Testis (tissue), 3 donors: ENCODE measurements around the gene BBC3. TPM values are rescaled to one million over a fixed set of nuclear protein-coding genes. Genes with fewer than 3 reads are reported as not detected.

Experiments
- DNase-seq: peaks from one replicate; pipeline ENCODE4 v3.0.0-alpha.2; 2019
- H3K27ac ChIP-seq, 2 donors: fragments of 200-600 bp; sonication (generic); one replicate each; pipeline ENCODE4 v1.5.1; 2019
- H3K27me3 ChIP-seq: fragments of 200-600 bp; sonication (generic); one replicate; pipeline ENCODE4 v1.5.1; 2019
- H3K36me3 ChIP-seq: fragments of 200-600 bp; sonication (generic); one replicate; pipeline ENCODE4 v1.5.1; 2017; ENCODE audit warnings: low read depth; ENCODE audit errors: missing control alignments
- H3K4me1 ChIP-seq: fragments of 200-600 bp; sonication (generic); one replicate; pipeline ENCODE4 v1.5.1; 2019
- H3K4me3 ChIP-seq, 2 donors: fragments of 200-600 bp; sonication (generic); one replicate each; pipeline ENCODE4 v1.5.1; 2017 to 2019
- H3K9me3 ChIP-seq: fragments of 200-600 bp; sonication (generic); one replicate; pipeline ENCODE4 v1.5.1; 2017
- CTCF ChIP-seq, 3 experiments: fragments of 450-650 bp in 2 of 3; fragments of 200-600 bp in 1 of 3; sonication (generic) in 1 of 3; IDR thresholded peaks; one replicate each; pipeline ENCODE4 v1.5.1; 2016 to 2019; ENCODE audit warnings: antibody characterized with exemption in 3 of 3, mild to moderate bottlenecking in 2 of 3, moderate library complexity in 1 of 3
- POLR2A ChIP-seq: fragments of 450-650 bp; IDR thresholded peaks from one replicate; pipeline ENCODE4 v1.6.1; 2017; ENCODE audit warnings: antibody characterized with exemption, mild to moderate bottlenecking, moderate library complexity
- WGBS, 2 donors: methylation state at CpG; one replicate each; pipeline ENCODE4 v1.1.5; 2018; 5-methylcytosine and 5-hydroxymethylcytosine counted together
- intact Hi-C: fragments of 100-400 bp; cut with DNase I; formaldehyde crosslinking; loops from one replicate; pipeline ENCODE4 v1.15.1; 2023; ENCODE audit warnings: low total_unique reads
- microRNA counts, 2 donors: library from miRNA; unstranded; fragments of <30 nt; microRNA quantifications; one replicate each; lab custom pipeline; 2016
- microRNA-seq, 2 donors: library from miRNA; unstranded; fragments of <30 nt; microRNA quantifications; one replicate each; pipeline ENCODE4, GENCODE V29; 2016; ENCODE audit warnings: borderline number of aligned reads in 2 of 2, borderline replicate concordance in 1 of 2
- polyA plus RNA-seq: library from polyadenylated mRNA; stranded (reverse); fragments of 350-450 nt; fragmentation: Illumina TruSeq; extraction: RNeasy Lipid Tissue Mini Kit (QIAGEN cat#74804); gene quantifications from one replicate; pipeline ENCODE4 v1.2.3, GENCODE V29; 2014; ENCODE audit warnings: low read depth, low replicate concordance; ENCODE audit not compliant: insufficient read depth
- small RNA-seq, 2 donors: library from RNA; depleted of rRNA; stranded (forward); fragments of <200 nt; gene quantifications; one replicate each; pipeline ENCODE3, GENCODE V24; 2016
- total RNA-seq, 2 donors: library from RNA; depleted of rRNA; stranded (reverse); fragments of >200 nt; gene quantifications; one replicate each; pipeline ENCODE4 v1.2.3, GENCODE V29; 2016

BBC3 gene
- total and polyA plus RNA-seq, 3 donors from 2014 or later = 3.3 to 10.2 (median 10.0) TPM

- H3K27ac ChIP-seq = no peak overlapping the region
- no peak for DNase-seq
- no peaks in the 10 kb centered on the region for H3K4me1 ChIP-seq
- intact Hi-C loops = no loop called here
- no peaks in the 10 kb centered on the region for H3K36me3 ChIP-seq
- H3K27me3 ChIP-seq = no peaks in the 10 kb centered on the region
- 83 to 92% methylated on average over 5 of the region's 5 CpGs for WGBS, 2 donors
- no peaks in the 10 kb centered on the region for H3K9me3 ChIP-seq
- no peak for TF ChIP-seq POLR2A
- no peak for TF ChIP-seq CTCF (IDR thresholded peaks at IDR 0.05)
- no peak overlapping the region for H3K4me3 ChIP-seq
Measured at GRCh38 chr19:47176071-47176626, 54.9 kb downstream of the BBC3 start.

GRCh38 chr19:47172666-47173455, 58.1 kb downstream of the BBC3 start:
- no peak overlapping the region for H3K27ac ChIP-seq

More at GRCh38 chr19:47172666-47173455, 58.1 kb downstream of the BBC3 start:
- H3K4me3 ChIP-seq = no peak overlapping the region
- H3K36me3 ChIP-seq = no peaks in the 10 kb centered on the region
- DNase-seq = no peak
- TF ChIP-seq POLR2A (no peak), CTCF (IDR thresholded peaks at IDR 0.05) (no peak)
- H3K27me3 ChIP-seq = no peaks in the 10 kb centered on the region
- intact Hi-C loops = no loop called here
- H3K9me3 ChIP-seq = no peaks in the 10 kb centered on the region
- no peaks in the 10 kb centered on the region for H3K4me1 ChIP-seq
- 95 to 98% methylated on average over 16 to 19 of the region's 19 CpGs for WGBS, 2 donors

MicroRNAs encoded within 50 kb of the gene (microRNA counts, 767-probe panel; counts per million panel counts)
- microRNA hsa-miR-3190-5p (lab: Ali Mortazavi, UCI) = 0 to 152 counts per million in 2 donors

Small RNA genes lying within 50 kb of the gene (microRNA-seq; reads per million reads assigned to microRNA genes)
- 0 reads per million in 2 donors for gene MIR3190
- 0 reads per million in 2 donors for gene MIR3191

Small RNA genes lying within 50 kb of the gene (small RNA-seq; reads per million reads assigned to genes)
- gene MIR3190 = 0 reads per million in 2 donors

Other genes with a start within 250 kb of the BBC3 start
- gene NPAS1, start 211.4 kb downstream of the BBC3 start, total RNA-seq = 1 to 10 TPM; 1.1 to 2.5 TPM
- gene NPAS1, start 211.4 kb downstream of the BBC3 start, polyA plus RNA-seq = 1.1 TPM
- 10 to 100 TPM; 28.1 to 28.7 TPM for gene TMEM160, start 182.6 kb downstream of the BBC3 start, total RNA-seq
- 7.1 TPM for gene TMEM160, start 182.6 kb downstream of the BBC3 start, polyA plus RNA-seq
- gene ZC3H4, start 117.4 kb downstream of the BBC3 start, total RNA-seq = 10 to 100 TPM; 45.2 to 47.3 TPM
- gene ZC3H4, start 117.4 kb downstream of the BBC3 start, polyA plus RNA-seq = 25.4 TPM
- 100 to 1,000 TPM; 105 to 124 TPM for gene SAE1, start 100.4 kb downstream of the BBC3 start, total RNA-seq
- gene SAE1, start 100.4 kb downstream of the BBC3 start, polyA plus RNA-seq = 185 TPM
- 10 to 100 TPM; 61.0 to 65.0 TPM for gene CCDC9, start 25.3 kb upstream of the BBC3 start, total RNA-seq
- gene CCDC9, start 25.3 kb upstream of the BBC3 start, polyA plus RNA-seq = 50.9 TPM
- gene INAFM1, start 43.7 kb upstream of the BBC3 start, total RNA-seq = 10 to 100 TPM; 20.8 to 29.5 TPM
- gene INAFM1, start 43.7 kb upstream of the BBC3 start, polyA plus RNA-seq = 9.0 TPM
- gene C5AR1, start 78.7 kb upstream of the BBC3 start, total RNA-seq = 1 to 10 TPM; 3.9 to 6.1 TPM
- gene C5AR1, start 78.7 kb upstream of the BBC3 start, polyA plus RNA-seq = 3.5 TPM
- gene C5AR2, start 101.0 kb upstream of the BBC3 start, total RNA-seq = 1 to 10 TPM; 2.7 to 3.9 TPM
- gene C5AR2, start 101.0 kb upstream of the BBC3 start, polyA plus RNA-seq = 2.8 TPM
- gene DHX34, start 118.1 kb upstream of the BBC3 start, total RNA-seq = 100 to 1,000 TPM in 1 of 2 donors, 10 to 100 TPM in 1; 67.5 to 102 TPM
- gene DHX34, start 118.1 kb upstream of the BBC3 start, polyA plus RNA-seq = 55.1 TPM
- gene MEIS3, start 188.3 kb upstream of the BBC3 start, total RNA-seq = 10 to 100 TPM; 12.5 to 21.3 TPM
- 17.4 TPM for gene MEIS3, start 188.3 kb upstream of the BBC3 start, polyA plus RNA-seq
- gene SLC8A2, start 240.7 kb upstream of the BBC3 start, total RNA-seq = 10 to 100 TPM in 1 of 2 donors, 1 to 10 TPM in 1; 5.0 to 12.9 TPM
- 4.2 TPM for gene SLC8A2, start 240.7 kb upstream of the BBC3 start, polyA plus RNA-seq